PC-9 (cell line): ENCODE measurements around the gene MARK2. TPM values are rescaled to one million over a fixed set of nuclear protein-coding genes. Genes with fewer than 3 reads are reported as not detected.

Experiments used
- BruUV-seq: library from RNA; stranded (reverse); fragments of 400-500 nt; replicated peaks from 2 replicates; lab custom pipeline; 2021; lab: Mats Ljungman, UMichigan
- CTCF ChIA-PET: fragments of 300-600 bp; sonication (Branson Sonifier 250); formaldehyde crosslinking; loops from one replicate; lab custom pipeline; 2022; ENCODE audit warnings: antibody characterized with exemption; lab: Charles Lee
- POLR2A ChIA-PET: fragments of 300-600 bp; sonication (Branson Sonifier 250); formaldehyde crosslinking; loops from one replicate; lab custom pipeline; 2022; ENCODE audit warnings: antibody characterized with exemption; ENCODE audit not compliant: unreplicated experiment; lab: Charles Lee
- DNase-seq, 2 experiments: peaks; one replicate each; pipeline versions ENCODE4 v3.0.0 to v3.0.0-alpha.2; 2015 to 2022; ENCODE audit warnings: mixed read lengths in 1 of 2
- H2AFZ ChIP-seq: fragments of 200-600 bp; sonication (generic); 2 replicates; pipeline ENCODE4 v1.8.1; 2017; ENCODE audit warnings: antibody characterized with exemption
- H3F3A ChIP-seq: fragments of 200-600 bp; sonication (generic); 2 replicates; pipeline ENCODE4 v1.8.1; 2017; ENCODE audit warnings: antibody characterized with exemption, mild to moderate bottlenecking, low read depth; ENCODE audit not compliant: insufficient read depth
- H3K27ac ChIP-seq: fragments of 200-600 bp; sonication (generic); 2 replicates; pipeline ENCODE4 v1.6.1; 2016; ENCODE audit warnings: mixed run types
- H3K27me3 ChIP-seq: fragments of 200-600 bp; sonication (generic); 2 replicates; pipeline ENCODE4 v1.6.1; 2016; ENCODE audit warnings: low read depth, mixed run types; ENCODE audit not compliant: insufficient read depth
- H3K36me3 ChIP-seq: fragments of 200-600 bp; sonication (generic); 2 replicates; pipeline ENCODE4 v1.6.1; 2016; ENCODE audit warnings: low read depth, mixed run types
- H3K4me1 ChIP-seq: fragments of 200-600 bp; sonication (generic); replicated peaks from 2 replicates; pipeline ENCODE4 v1.6.1; 2016; ENCODE audit warnings: mixed run types; ENCODE audit not compliant: insufficient read depth
- H3K4me2 ChIP-seq: fragments of 200-600 bp; sonication (generic); 2 replicates; pipeline ENCODE4 v1.6.1; 2017; ENCODE audit warnings: mixed run types
- H3K4me3 ChIP-seq: fragments of 200-600 bp; sonication (generic); 2 replicates; pipeline ENCODE4 v1.6.1; 2016; ENCODE audit warnings: mixed run types
- H3K79me2 ChIP-seq: fragments of 200-600 bp; sonication (generic); 2 replicates; pipeline ENCODE4 v1.6.1; 2017; ENCODE audit warnings: low read depth, mixed run types
- H3K9me2 ChIP-seq: fragments of 200-600 bp; sonication (generic); 2 replicates; pipeline ENCODE4 v1.8.1; 2017; ENCODE audit warnings: mild to moderate bottlenecking; ENCODE audit not compliant: insufficient read depth
- H3K9me3 ChIP-seq: fragments of 200-600 bp; sonication (generic); 2 replicates; pipeline ENCODE4 v1.8.1; 2016; ENCODE audit warnings: low read depth; ENCODE audit not compliant: insufficient read depth
- H4K20me1 ChIP-seq: fragments of 200-600 bp; sonication (generic); 2 replicates; pipeline ENCODE4 v1.8.1; 2017; ENCODE audit not compliant: insufficient read depth
- EZH2 ChIP-seq: fragments of 200-600 bp; sonication (generic); IDR thresholded peaks from 2 replicates; pipeline ENCODE4 v1.8.0; 2017; ENCODE audit warnings: antibody characterized with exemption, low read depth
- intact Hi-C: fragments of 100-400 bp; cut with micrococcal nuclease; formaldehyde crosslinking; loops from one replicate; pipeline ENCODE4 v1.10.0; 2022; ENCODE audit not compliant: unreplicated experiment
- total RNA-seq: library from RNA; stranded (reverse); gene quantifications from 2 replicates; pipeline ENCODE4 v1.2.3, GENCODE V29; 2021
- TF ChIP-seq, protein P1 (sequence below): fragments of 200-600 bp; sonication (generic); conservative IDR thresholded peaks from 2 replicates; pipeline ENCODE4 v1.6.1; 2017; ENCODE audit warnings: mixed run types, antibody characterized with exemption, mild to moderate bottlenecking, moderate library complexity

Gene MARK2
- total RNA-seq, 1 experiment from 2014 or later, result 65.0 TPM

DNA sequence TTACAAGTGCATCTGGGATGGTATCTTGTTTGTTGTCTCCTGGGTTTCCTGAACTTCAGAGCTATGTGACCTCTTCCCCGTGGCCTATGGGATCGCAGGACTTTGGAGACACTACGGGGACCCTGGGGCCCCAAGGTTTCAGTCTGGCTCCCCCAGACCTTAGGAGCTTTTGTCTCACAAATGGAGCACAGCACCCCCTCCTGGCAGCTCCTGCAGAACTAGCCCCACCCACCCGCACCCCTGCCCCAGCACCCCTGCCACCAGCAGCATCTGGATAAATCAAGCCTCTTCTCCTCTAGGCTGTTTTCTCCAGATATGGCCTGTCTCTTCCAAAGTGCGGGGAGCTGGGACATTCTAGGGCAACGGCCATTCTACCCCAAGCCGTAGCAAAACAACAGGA, 67.7 kb downstream of the MARK2 start:
- H3K27me3 ChIP-seq, result no peaks in the 10 kb centered on the region
- no peaks in the 10 kb centered on the region for H3K9me2 ChIP-seq
- ChIA-PET POLR2A (interaction anchor here (0.5 kb wide), 1 partner anchor 124 kb away, joined by 5 read pairs; no protein-coding TSS in a partner anchor), CTCF (interaction anchor here (0.6 to 1.4 kb wide), 4 partner anchors 31 to 522 kb away, joined by 3 to 6 read pairs (median 4); partner anchors contain the start of gene MARK2)
- TF ChIP-seq, protein P1, sequence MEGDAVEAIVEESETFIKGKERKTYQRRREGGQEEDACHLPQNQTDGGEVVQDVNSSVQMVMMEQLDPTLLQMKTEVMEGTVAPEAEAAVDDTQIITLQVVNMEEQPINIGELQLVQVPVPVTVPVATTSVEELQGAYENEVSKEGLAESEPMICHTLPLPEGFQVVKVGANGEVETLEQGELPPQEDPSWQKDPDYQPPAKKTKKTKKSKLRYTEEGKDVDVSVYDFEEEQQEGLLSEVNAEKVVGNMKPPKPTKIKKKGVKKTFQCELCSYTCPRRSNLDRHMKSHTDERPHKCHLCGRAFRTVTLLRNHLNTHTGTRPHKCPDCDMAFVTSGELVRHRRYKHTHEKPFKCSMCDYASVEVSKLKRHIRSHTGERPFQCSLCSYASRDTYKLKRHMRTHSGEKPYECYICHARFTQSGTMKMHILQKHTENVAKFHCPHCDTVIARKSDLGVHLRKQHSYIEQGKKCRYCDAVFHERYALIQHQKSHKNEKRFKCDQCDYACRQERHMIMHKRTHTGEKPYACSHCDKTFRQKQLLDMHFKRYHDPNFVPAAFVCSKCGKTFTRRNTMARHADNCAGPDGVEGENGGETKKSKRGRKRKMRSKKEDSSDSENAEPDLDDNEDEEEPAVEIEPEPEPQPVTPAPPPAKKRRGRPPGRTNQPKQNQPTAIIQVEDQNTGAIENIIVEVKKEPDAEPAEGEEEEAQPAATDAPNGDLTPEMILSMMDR, result peak; percentile 37; the same call in 1 of the 2 replicates
- TF ChIP-seq EZH2, result no peak
- H3K4me2 ChIP-seq, result no peak overlapping the region
- intact Hi-C loops, result no loop called here
- no peaks in the 10 kb centered on the region for H3K79me2 ChIP-seq
- DNase-seq, result no peak
- H3K4me3 ChIP-seq, result no peak overlapping the region
- H3K9me3 ChIP-seq, result no peaks in the 10 kb centered on the region
- BruUV-seq, result no TSS peak
- H4K20me1 ChIP-seq, result peaks cover 15% of the 10 kb centered on the region; the same call in 1 of the 2 replicates
- no peak overlapping the region for H3K27ac ChIP-seq
- H3K4me1 ChIP-seq, result no peaks in the 10 kb centered on the region
- H3F3A ChIP-seq, result peaks cover 33% of the 10 kb centered on the region; the same call in 1 of the 2 replicates
- no peak overlapping the region for H2AFZ ChIP-seq
- peaks cover 15% of the 10 kb centered on the region; the same call in 1 of the 2 replicates for H3K36me3 ChIP-seq

DNA sequence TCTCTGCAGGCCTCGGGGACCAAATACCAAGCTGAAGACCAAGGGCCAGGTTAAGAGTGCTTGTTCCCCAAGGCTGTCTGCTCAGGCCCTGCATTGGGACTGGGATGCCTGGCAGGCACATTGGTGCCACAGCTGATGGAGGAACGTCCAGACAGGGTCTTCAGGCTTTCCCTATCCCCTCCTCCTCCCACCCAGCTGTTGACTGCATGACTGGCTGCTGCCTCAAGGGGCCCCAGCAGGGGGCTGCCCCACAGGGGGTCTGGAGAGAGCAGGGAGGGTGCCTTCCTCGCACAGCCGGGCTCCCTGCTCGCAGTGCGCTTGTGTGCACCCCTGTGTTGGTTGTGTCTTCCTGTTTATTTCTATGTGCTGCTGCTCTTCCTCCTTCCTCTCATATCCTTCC, 68.2 kb downstream of the MARK2 start:
- H3K9me3 ChIP-seq, result no peaks in the 10 kb centered on the region
- no peak overlapping the region for H3K4me3 ChIP-seq
- CTCF ChIA-PET, result interaction anchor here (0.6 to 1.4 kb wide), 3 partner anchors 31 to 69 kb away, joined by 3 to 5 read pairs (median 4); partner anchors contain the start of gene MARK2
- no peak overlapping the region for H3K4me2 ChIP-seq
- H3K27me3 ChIP-seq, result no peaks in the 10 kb centered on the region
- BruUV-seq, result no TSS peak
- no peaks in the 10 kb centered on the region for H3K9me2 ChIP-seq
- peaks cover 31% of the 10 kb centered on the region; the same call in 1 of the 2 replicates for H3F3A ChIP-seq
- POLR2A ChIA-PET, result no interaction called here
- no peak for TF ChIP-seq EZH2
- TF ChIP-seq, protein P1, result no peak
- H3K4me1 ChIP-seq, result no peaks in the 10 kb centered on the region
- peaks cover 10% of the 10 kb centered on the region; the same call in 1 of the 2 replicates for H3K36me3 ChIP-seq
- H3K79me2 ChIP-seq, result no peaks in the 10 kb centered on the region
- no peak for DNase-seq
- H4K20me1 ChIP-seq, result peaks cover 15% of the 10 kb centered on the region; the same call in 1 of the 2 replicates
- no peak overlapping the region for H2AFZ ChIP-seq
- H3K27ac ChIP-seq, result no peak overlapping the region
- intact Hi-C loops, result no loop called here

GRCh38 chr11:63907808-63908530, 69.1 kb downstream of the MARK2 start:
- no peak overlapping the region for H3K4me3 ChIP-seq
- no peaks in the 10 kb centered on the region for H3K9me3 ChIP-seq
- ChIA-PET CTCF (no interaction called here), POLR2A (no interaction called here)
- no peaks in the 10 kb centered on the region for H3K4me1 ChIP-seq
- H3K4me2 ChIP-seq, result no peak overlapping the region
- H3K27me3 ChIP-seq, result no peaks in the 10 kb centered on the region
- no peak for TF ChIP-seq EZH2
- TF ChIP-seq, protein P1, result no peak
- intact Hi-C loops, result no loop called here
- no peak overlapping the region for H2AFZ ChIP-seq
- no peaks in the 10 kb centered on the region for H3K9me2 ChIP-seq
- BruUV-seq, result no TSS peak
- no peak for DNase-seq
- H4K20me1 ChIP-seq, result peaks cover 12% of the 10 kb centered on the region; the same call in 1 of the 2 replicates
- H3K36me3 ChIP-seq, result peaks cover 7% of the 10 kb centered on the region; the same call in 1 of the 2 replicates
- H3K27ac ChIP-seq, result no peak overlapping the region
- peaks cover 25% of the 10 kb centered on the region; the same call in 1 of the 2 replicates for H3F3A ChIP-seq
- H3K79me2 ChIP-seq, result no peaks in the 10 kb centered on the region
